SK-N-SH treated with all-trans-retinoic acid at 6 μM for 48 hours (cell line): ENCODE data around the gene F2.
"Not testable (repeated sequence)": the region's sequence is repeated elsewhere in the genome, so short reads cannot be mapped to it uniquely, and the experiment has no call there.

Experiments
- ATAC-seq: fragments of 200-7000 bp; cut with Tn5 transposase; 3 replicates; pipeline ENCODE4 v1.9.1; 2020; ENCODE audit warnings: mild to moderate bottlenecking, moderate library complexity
- ARNTL ChIP-seq: fragments of 450-650 bp; formaldehyde crosslinking; IDR thresholded peaks from 2 replicates; pipeline ENCODE4 v1.5.0; 2020; ENCODE audit warnings: low read depth, mild to moderate bottlenecking, moderate library complexity, borderline replicate concordance
- BACH2 ChIP-seq: fragments of 250-450 bp; sonication (Bioruptor Pico); IDR thresholded peaks from 2 replicates; pipeline ENCODE4 v1.9.0; 2021; ENCODE audit warnings: mild to moderate bottlenecking, borderline replicate concordance
- CSDC2 ChIP-seq: fragments of 250-450 bp; sonication (Bioruptor Pico); IDR thresholded peaks from 2 replicates; pipeline ENCODE4 v1.5.0; 2020; ENCODE audit warnings: mild to moderate bottlenecking, moderate library complexity
- CSRNP3 ChIP-seq: fragments of 250-450 bp; sonication (Bioruptor Pico); IDR thresholded peaks from 2 replicates; pipeline ENCODE4 v1.5.1; 2021; ENCODE audit warnings: mild to moderate bottlenecking, moderate library complexity
- ESRRG ChIP-seq: fragments of 250-450 bp; sonication (Bioruptor Pico); IDR thresholded peaks from 2 replicates; pipeline ENCODE4 v1.6.1; 2021; ENCODE audit warnings: mild to moderate bottlenecking
- ISL1 ChIP-seq: fragments of 250-450 bp; sonication (Bioruptor Pico); IDR thresholded peaks from 2 replicates; pipeline ENCODE4 v2.1.2; 2022; ENCODE audit warnings: mild to moderate bottlenecking, moderate library complexity
- OSR1 ChIP-seq: fragments of 250-450 bp; sonication (Bioruptor Pico); IDR thresholded peaks from 2 replicates; pipeline ENCODE4 v1.8.0; 2022; ENCODE audit warnings: moderate library complexity, mild to moderate bottlenecking, inconsistent platforms
- PATZ1 ChIP-seq: fragments of 250-450 bp; sonication (Bioruptor Pico); IDR thresholded peaks from 2 replicates; pipeline ENCODE4 v1.8.0; 2020; ENCODE audit warnings: mild to moderate bottlenecking, moderate library complexity, borderline replicate concordance
- POU6F1 ChIP-seq: fragments of 250-450 bp; sonication (Bioruptor Pico); IDR thresholded peaks from 2 replicates; pipeline ENCODE4 v1.8.0; 2021; ENCODE audit warnings: low read depth, mild to moderate bottlenecking, moderate library complexity, borderline replicate concordance
- PPARA ChIP-seq: fragments of 250-450 bp; sonication (Bioruptor Pico); IDR thresholded peaks from 2 replicates; pipeline ENCODE4 v1.5.0; 2020; ENCODE audit warnings: mild to moderate bottlenecking, borderline replicate concordance
- TCF4 ChIP-seq: fragments of 250-450 bp; sonication (Bioruptor Pico); IDR thresholded peaks from 2 replicates; pipeline ENCODE4 v1.8.0; 2021; ENCODE audit warnings: mild to moderate bottlenecking, moderate library complexity, borderline replicate concordance
- TOX ChIP-seq: fragments of 250-450 bp; sonication (Bioruptor Pico); IDR thresholded peaks from 2 replicates; pipeline ENCODE4 v1.8.0; 2021; ENCODE audit warnings: mild to moderate bottlenecking, moderate library complexity, borderline replicate concordance
- ZC3H10 ChIP-seq: fragments of 250-450 bp; sonication (Bioruptor Pico); IDR thresholded peaks from 2 replicates; pipeline ENCODE4 v1.5.1; 2021; ENCODE audit warnings: mild to moderate bottlenecking, moderate library complexity
- ZFP3 ChIP-seq: fragments of 250-450 bp; sonication (Bioruptor Pico); IDR thresholded peaks from 2 replicates; pipeline ENCODE4 v1.5.0; 2020; ENCODE audit warnings: mild to moderate bottlenecking, moderate library complexity
- ZFP30 ChIP-seq: fragments of 450-650 bp; formaldehyde crosslinking; IDR thresholded peaks from 2 replicates; pipeline ENCODE4 v1.5.0; 2022; ENCODE audit warnings: mild to moderate bottlenecking, moderate library complexity
- ZNF565 ChIP-seq: fragments of 450-650 bp; formaldehyde crosslinking; conservative IDR thresholded peaks from 2 replicates; pipeline ENCODE4 v1.5.0; 2020; ENCODE audit warnings: low read depth, mild to moderate bottlenecking, moderate library complexity
- ZNF70 ChIP-seq: fragments of 450-650 bp; formaldehyde crosslinking; IDR thresholded peaks from 2 replicates; pipeline ENCODE4 v1.5.0; 2020; ENCODE audit warnings: mild to moderate bottlenecking, moderate library complexity
- ZNF8 ChIP-seq: fragments of 450-650 bp; formaldehyde crosslinking; IDR thresholded peaks from 2 replicates; pipeline ENCODE4 v1.5.0; 2020; ENCODE audit warnings: mild to moderate bottlenecking, moderate library complexity
- TF ChIP-seq, protein P1 (sequence below): fragments of 250-450 bp; sonication (Bioruptor Pico); IDR thresholded peaks from 2 replicates; pipeline ENCODE4 v1.5.1; 2020; ENCODE audit warnings: low read depth, mild to moderate bottlenecking, moderate library complexity

Gene F2

GRCh38 chr11:46705070-46705688 is 13.8 kb upstream of the F2 start:
- ATAC-seq, result no peak
- TF ChIP-seq ZFP3 (CRISPR knock-in tag) (no peak), ESRRG (CRISPR knock-in tag) (no peak), PPARA (no peak), CSDC2 (CRISPR knock-in tag) (no peak), ARNTL (CRISPR knock-in tag) (no peak), ZNF565 (CRISPR knock-in tag) (no peak), ZNF8 (CRISPR knock-in tag) (no peak)
- TF ChIP-seq, protein P1, sequence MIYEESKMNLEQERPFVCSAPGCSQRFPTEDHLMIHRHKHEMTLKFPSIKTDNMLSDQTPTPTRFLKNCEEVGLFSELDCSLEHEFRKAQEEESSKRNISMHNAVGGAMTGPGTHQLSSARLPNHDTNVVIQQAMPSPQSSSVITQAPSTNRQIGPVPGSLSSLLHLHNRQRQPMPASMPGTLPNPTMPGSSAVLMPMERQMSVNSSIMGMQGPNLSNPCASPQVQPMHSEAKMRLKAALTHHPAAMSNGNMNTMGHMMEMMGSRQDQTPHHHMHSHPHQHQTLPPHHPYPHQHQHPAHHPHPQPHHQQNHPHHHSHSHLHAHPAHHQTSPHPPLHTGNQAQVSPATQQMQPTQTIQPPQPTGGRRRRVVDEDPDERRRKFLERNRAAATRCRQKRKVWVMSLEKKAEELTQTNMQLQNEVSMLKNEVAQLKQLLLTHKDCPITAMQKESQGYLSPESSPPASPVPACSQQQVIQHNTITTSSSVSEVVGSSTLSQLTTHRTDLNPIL (CRISPR knock-in tag), result no peak

DNA sequence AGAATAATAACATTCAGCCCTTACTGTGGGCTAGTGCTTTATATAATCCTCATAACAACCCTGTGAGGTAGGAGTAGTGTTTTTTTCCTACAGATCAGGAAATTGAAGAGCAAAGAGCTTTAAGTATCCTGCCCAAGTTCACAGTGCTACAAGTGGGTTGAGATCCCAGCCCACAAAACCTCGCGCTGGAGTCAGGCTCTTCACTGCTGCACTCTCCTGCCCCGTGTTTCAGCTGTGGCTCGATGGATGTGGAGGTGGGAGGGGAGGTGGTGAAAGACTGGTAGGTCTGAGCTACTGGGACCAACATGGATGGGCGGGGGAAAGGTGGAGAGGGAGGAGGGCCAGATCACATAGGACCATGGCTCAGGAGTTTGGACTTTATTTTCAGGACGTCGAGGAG is 12.1 kb upstream of the F2 start:
- ATAC-seq, result no peak
- TF ChIP-seq TOX (CRISPR knock-in tag) (no peak), ZFP3 (CRISPR knock-in tag) (no peak), OSR1 (no peak), TCF4 (CRISPR knock-in tag) (no peak), ESRRG (CRISPR knock-in tag) (no peak), POU6F1 (CRISPR knock-in tag) (no peak), ZNF8 (CRISPR knock-in tag) (no peak), ZC3H10 (CRISPR knock-in tag) (no peak), ZNF70 (CRISPR knock-in tag) (no peak), PPARA (no peak), CSRNP3 (CRISPR knock-in tag) (no peak), CSDC2 (CRISPR knock-in tag) (no peak), ZNF565 (CRISPR knock-in tag) (no peak), BACH2 (CRISPR knock-in tag) (no peak), ZFP30 (CRISPR knock-in tag) (no peak), PATZ1 (CRISPR knock-in tag) (no peak)
- TF ChIP-seq, protein P1 (CRISPR knock-in tag), result no peak

- not testable (repeated sequence) for ATAC-seq
Observed at GRCh38 chr11:46709351-46709750, 9.7 kb upstream of the F2 start.

DNA sequence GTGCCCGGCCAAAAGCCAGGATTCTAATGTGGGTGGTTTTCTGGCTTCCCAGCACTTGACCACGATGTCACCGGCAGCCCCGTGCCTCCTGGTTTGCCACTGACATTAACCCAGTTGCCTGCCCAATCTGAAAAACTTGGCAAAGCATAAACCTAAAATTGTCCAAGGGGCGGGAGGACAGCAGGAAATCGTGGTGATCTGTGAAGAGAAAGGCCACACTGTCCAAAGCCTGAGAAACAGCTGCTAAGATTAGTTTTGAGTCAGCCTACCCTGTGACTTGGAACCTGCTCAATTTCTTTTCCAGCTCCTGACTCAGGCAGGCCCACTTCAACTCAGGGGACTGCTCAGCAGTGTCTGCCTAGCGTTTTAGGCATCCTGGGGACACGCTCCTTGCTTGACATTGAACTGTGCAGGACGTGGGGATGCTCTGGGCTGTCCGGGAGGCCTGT is 8.2 kb upstream of the F2 start:
- ATAC-seq, result peak; percentile 87
- TF ChIP-seq ESRRG (CRISPR knock-in tag) (no peak), PATZ1 (CRISPR knock-in tag) (no peak), TCF4 (CRISPR knock-in tag) (no peak), OSR1 (no peak), ISL1 (CRISPR knock-in tag) (no peak), ZFP30 (CRISPR knock-in tag) (no peak), CSRNP3 (CRISPR knock-in tag) (no peak), PPARA (no peak)
- TF ChIP-seq, protein P1 (CRISPR knock-in tag), result no peak
- TF ChIP-seq, all 23 proteins: peak for 0
